H54 (cell line): ENCODE results near the gene IPMK.
A peak's percentile ranks its signal among the peaks of the same experiment; 100 is the strongest.

Source experiments
- DNase-seq: peaks from one replicate; pipeline ENCODE4 v3.0.0; 2011; ENCODE audit warnings: low spot score, mixed read lengths; ENCODE audit not compliant: insufficient read length
- FAIRE-seq: peaks from 3 replicates; lab custom pipeline; 2011; peaks lifted over from hg19 to GRCh38; lab: Jason Lieb, UNC
- POLR2A ChIP-seq: IDR thresholded peaks from 2 replicates; pipeline ENCODE4 v1.6.1; 2011; ENCODE audit warnings: low read depth, mild to moderate bottlenecking, low read length

IPMK gene

GRCh38 chr10:58267713-58268453, at the start of gene IPMK:
TSS of gene IPMK (minus strand) at chr10:58267894. CDS start at chr10:58267611, 283 bp downstream.
- peak; percentile 61 for TF ChIP-seq POLR2A
- FAIRE-seq (peak; percentile 75), DNase-seq (peak; percentile 73)

- no peak for TF ChIP-seq POLR2A
- DNase-seq (no peak), FAIRE-seq (no peak)
Measured at GRCh38 chr10:58316874-58317273, 49.2 kb upstream of the IPMK start.

- no peak for FAIRE-seq
- TF ChIP-seq POLR2A = no peak
Measured at GRCh38 chr10:58311026-58311425, 43.3 kb upstream of the IPMK start.

GRCh38 chr10:58307676-58308075, 40.0 kb upstream of the IPMK start:
- no peak for FAIRE-seq
- no peak for DNase-seq
- TF ChIP-seq POLR2A = no peak

More at GRCh38 chr10:58311026-58311425, 43.3 kb upstream of the IPMK start:
- DNase-seq = no peak

- no peak for DNase-seq
- FAIRE-seq = no peak
- no peak for TF ChIP-seq POLR2A
Measured at GRCh38 chr10:58305821-58306220, 38.1 kb upstream of the IPMK start.

GRCh38 chr10:58304099-58304633, 36.5 kb upstream of the IPMK start:
- no peak for FAIRE-seq
- no peak for DNase-seq
- no peak for TF ChIP-seq POLR2A

GRCh38 chr10:58302254-58302653, 34.6 kb upstream of the IPMK start:
- no peak for FAIRE-seq
- no peak for TF ChIP-seq POLR2A

GRCh38 chr10:58300676-58301075, 33.0 kb upstream of the IPMK start:
- DNase-seq = no peak
- TF ChIP-seq POLR2A = no peak
- FAIRE-seq = no peak

More at GRCh38 chr10:58302254-58302653, 34.6 kb upstream of the IPMK start:
- DNase-seq = no peak

GRCh38 chr10:58299580-58299979, 31.9 kb upstream of the IPMK start:
- no peak for TF ChIP-seq POLR2A
- DNase-seq (peak; percentile 28), FAIRE-seq (peak; percentile 94)

GRCh38 chr10:58293989-58294388, 26.3 kb upstream of the IPMK start:
- TF ChIP-seq POLR2A = no peak
- no peak for DNase-seq
- peak; percentile 15 for FAIRE-seq

- DNase-seq (no peak), FAIRE-seq (peak; percentile 99)
- TF ChIP-seq POLR2A = no peak
Measured at GRCh38 chr10:58291538-58292174, 24.0 kb upstream of the IPMK start.

- TF ChIP-seq POLR2A = no peak
- FAIRE-seq (peak; percentile 81), DNase-seq (no peak)
Measured at GRCh38 chr10:58282615-58283014, 14.9 kb upstream of the IPMK start.

- no peak for FAIRE-seq
- TF ChIP-seq POLR2A = no peak
- DNase-seq = no peak
Measured at GRCh38 chr10:58281092-58281752, 13.5 kb upstream of the IPMK start.

GRCh38 chr10:58280477-58280876, 12.8 kb upstream of the IPMK start:
- TF ChIP-seq POLR2A = no peak
- peak; percentile 94 for FAIRE-seq

More at GRCh38 chr10:58280477-58280876, 12.8 kb upstream of the IPMK start:
- no peak for DNase-seq
